A673 (cell line): ENCODE results near the gene DPM2.

Experiments used
- CTCF ChIP-seq: fragments of 300-800, 200-600 bp; sonication (generic); conservative IDR thresholded peaks from 2 replicates; pipeline ENCODE4 v1.5.1; 2017; ENCODE audit warnings: low read depth, mild to moderate bottlenecking, antibody characterized with exemption, low read length, moderate library complexity, mixed read lengths
- EZH2 ChIP-seq: fragments of 200-600 bp; sonication (generic); IDR thresholded peaks from 2 replicates; pipeline ENCODE4 v1.6.1; 2017; ENCODE audit warnings: borderline replicate concordance, low read depth, mild to moderate bottlenecking, mixed read lengths, antibody characterized with exemption, low read length; ENCODE audit not compliant: poor library complexity, severe bottlenecking

GRCh38 chr9:127937056-127937387, 632 bp downstream of the DPM2 start:
- no peak for TF ChIP-seq CTCF
- no peak for TF ChIP-seq EZH2
